IMR-90 (cell line): ENCODE measurements around the gene APP. TPM values are rescaled to one million over a fixed set of nuclear protein-coding genes. Genes with fewer than 3 reads are reported as not detected.

Experiments
- ATAC-seq: fragments of 200-7000 bp; cut with Tn5 transposase; 2 replicates; pipeline ENCODE4 v1.9.1; 2020; ENCODE audit warnings: low read depth, mild to moderate bottlenecking, moderate library complexity
- BruUV-seq: library from RNA; stranded (reverse); fragments of 400-500 nt; replicated peaks from 2 replicates; lab custom pipeline; 2021; lab: Mats Ljungman, UMichigan
- CTCF ChIA-PET: fragments of 300-600 bp; formaldehyde crosslinking; extraction: SDS; loops from one replicate; lab custom pipeline; 2021; ENCODE audit warnings: antibody characterized with exemption; lab: Yijun Ruan, JAX
- POLR2A ChIA-PET: fragments of 300-600 bp; sonication (Branson Sonifier 250); formaldehyde crosslinking; loops from one replicate; lab custom pipeline; 2022; ENCODE audit warnings: antibody characterized with exemption; ENCODE audit not compliant: unreplicated experiment; lab: Charles Lee
- DNase-seq: peaks from one replicate; pipeline ENCODE4 v3.0.0; 2013
- H2AFZ ChIP-seq: replicated peaks from 2 replicates; pipeline ENCODE3; 2013; ENCODE audit warnings: low read length, mild to moderate bottlenecking; ENCODE audit not compliant: poor library complexity
- H2AK5ac ChIP-seq: 2 replicates; pipeline ENCODE4 v1.6.1; 2013; ENCODE audit warnings: low read depth, low read length, inconsistent platforms
- H2AK9ac ChIP-seq: replicated peaks from 2 replicates; pipeline ENCODE3; 2013; ENCODE audit warnings: mild to moderate bottlenecking, low read depth, low read length, moderate library complexity; ENCODE audit not compliant: poor library complexity
- H2BK120ac ChIP-seq: 2 replicates; pipeline ENCODE4 v1.6.1; 2013; ENCODE audit warnings: low read depth, low read length, inconsistent platforms
- H2BK15ac ChIP-seq: 3 replicates; pipeline ENCODE4 v1.6.1; 2013; ENCODE audit warnings: low read depth, low read length, inconsistent platforms
- H2BK20ac ChIP-seq: 2 replicates; pipeline ENCODE4 v1.6.1; 2013; ENCODE audit warnings: low read depth, mild to moderate bottlenecking, inconsistent platforms, low read length, moderate library complexity
- H2BK5ac ChIP-seq: 2 replicates; pipeline ENCODE4 v1.6.1; 2013; ENCODE audit warnings: mild to moderate bottlenecking, low read depth, low read length, inconsistent platforms; ENCODE audit not compliant: poor library complexity, severe bottlenecking
- H3K14ac ChIP-seq: replicated peaks from 2 replicates; pipeline ENCODE4 v1.6.1; 2013; ENCODE audit warnings: low read depth, low read length, inconsistent platforms
- H3K18ac ChIP-seq: 2 replicates; pipeline ENCODE4 v1.6.1; 2013; ENCODE audit warnings: low read depth, low read length, control low read depth
- H3K23ac ChIP-seq: 2 replicates; pipeline ENCODE4 v1.6.1; 2013; ENCODE audit warnings: low read depth, low read length, inconsistent platforms
- H3K27ac ChIP-seq: 2 replicates; pipeline ENCODE4 v1.5.1; 2013; ENCODE audit warnings: mild to moderate bottlenecking, control low read depth, low read length; ENCODE audit not compliant: insufficient read depth
- H3K27me3 ChIP-seq: 2 replicates; pipeline ENCODE4 v1.6.1; 2013; ENCODE audit warnings: low read length; ENCODE audit not compliant: control insufficient read depth, insufficient read depth
- H3K36me3 ChIP-seq: 2 replicates; pipeline ENCODE4 v1.6.1; 2013; ENCODE audit warnings: low read length, mixed read lengths; ENCODE audit not compliant: control insufficient read depth, insufficient read depth
- H3K4ac ChIP-seq: 2 replicates; pipeline ENCODE4 v1.6.1; 2013; ENCODE audit warnings: low read depth, low read length, inconsistent platforms
- H3K4me1 ChIP-seq: 2 replicates; pipeline ENCODE4 v1.6.1; 2013; ENCODE audit warnings: low read length, mixed read lengths; ENCODE audit not compliant: control insufficient read depth, insufficient read depth
- H3K4me2 ChIP-seq: 2 replicates; pipeline ENCODE4 v1.6.1; 2013; ENCODE audit warnings: low read depth, mild to moderate bottlenecking, control low read depth, low read length, moderate library complexity
- H3K4me3 ChIP-seq: 2 replicates; pipeline ENCODE4 v1.5.1; 2013; ENCODE audit warnings: low read depth, mild to moderate bottlenecking, control low read depth, low read length, moderate library complexity; ENCODE audit not compliant: insufficient read depth
- H3K56ac ChIP-seq: 2 replicates; pipeline ENCODE4 v1.6.1; 2013; ENCODE audit warnings: low read length, inconsistent platforms; ENCODE audit not compliant: insufficient read depth; ENCODE audit errors: extremely low read depth
- H3K79me1 ChIP-seq, 2 experiments: 2 replicates each; pipeline ENCODE4 v1.6.1; 2013; ENCODE audit warnings: low read length in 2 of 2, inconsistent platforms in 1 of 2, low read depth in 1 of 2
- H3K9ac ChIP-seq: 2 replicates; pipeline ENCODE4 v1.6.1; 2013; ENCODE audit warnings: low read depth, low read length, control low read depth
- H3K9me1 ChIP-seq: 2 replicates; pipeline ENCODE4 v1.6.1; 2013; ENCODE audit warnings: low read length, inconsistent platforms; ENCODE audit not compliant: insufficient read depth
- H3K9me3 ChIP-seq: 2 replicates; pipeline ENCODE4 v1.6.1; 2013; ENCODE audit warnings: low read length; ENCODE audit not compliant: control insufficient read depth, insufficient read depth
- H4K20me1 ChIP-seq: 2 replicates; pipeline ENCODE4 v1.6.1; 2013; ENCODE audit warnings: low read length, inconsistent platforms; ENCODE audit not compliant: insufficient read depth
- H4K5ac ChIP-seq: 2 replicates; pipeline ENCODE4 v1.6.1; 2013; ENCODE audit warnings: mild to moderate bottlenecking, low read depth, low read length, control low read depth
- H4K8ac ChIP-seq, 2 experiments: 2 replicates each; pipeline ENCODE4 v1.6.1; 2013; ENCODE audit warnings: low read depth in 2 of 2, low read length in 2 of 2, control low read depth in 1 of 2, inconsistent platforms in 1 of 2
- H4K91ac ChIP-seq: 2 replicates; pipeline ENCODE4 v1.6.1; 2013; ENCODE audit warnings: low read depth, low read length, inconsistent platforms; ENCODE audit not compliant: insufficient read depth
- CHD1 ChIP-seq: IDR thresholded peaks from 2 replicates; pipeline ENCODE4 v1.6.1; 2012; ENCODE audit warnings: low read depth, low read length, improper control_type of control experiment
- FOS ChIP-seq: fragments of 150-350 bp; IDR thresholded peaks from 2 replicates; pipeline ENCODE4 v1.6.1; 2016; ENCODE audit warnings: low read depth, low read length
- MAFK ChIP-seq: IDR thresholded peaks from 2 replicates; pipeline ENCODE4 v1.6.1; 2012; ENCODE audit warnings: low read depth, low read length, improper control_type of control experiment
- WGBS, 2 experiments: methylation state at CpG; one replicate each; pipeline versions ENCODE4 v1.1.5 to v1.1.7; 2013; ENCODE audit warnings: missing lambda C conversion rate in 2 of 2; ENCODE audit not compliant: insufficient read length in 1 of 2; ENCODE audit errors: extremely low coverage in 2 of 2; 5-methylcytosine and 5-hydroxymethylcytosine counted together
- dilution Hi-C: fragments of 300-500 bp; cut with HindIII; formaldehyde crosslinking; loops from one replicate; pipeline ENCODE4 v1.14.3; 2018; ENCODE audit warnings: low sequenced_read_pairs; ENCODE audit not compliant: unreplicated experiment
- in situ Hi-C: fragments of 300-500 bp; cut with MboI; formaldehyde crosslinking; loops from 3 replicates; pipeline ENCODE4 v1.14.3; 2019; ENCODE audit warnings: low sequenced_read_pairs, inconsistent platforms, mixed read lengths
- intact Hi-C: fragments of 100-400 bp; cut with micrococcal nuclease; formaldehyde crosslinking; loops from 2 replicates; pipeline ENCODE4 v1.10.0; 2022
- polyA plus RNA-seq, 3 experiments: library from polyadenylated mRNA; depleted of rRNA; stranded (reverse); fragments of >200 nt; gene quantifications; 2 replicates each; pipeline ENCODE4 v1.2.3, GENCODE V29; 2012; ENCODE audit warnings: low replicate concordance in 1 of 3
- total RNA-seq: library from RNA; depleted of rRNA; stranded (reverse); fragments of >200 nt; gene quantifications from 2 replicates; pipeline ENCODE4 v1.2.3, GENCODE V29; 2012

APP gene
- total and polyA plus RNA-seq, 2 of the 4 experiments (the other 2 are of a cell fraction) = 191 to 530 TPM

DNA sequence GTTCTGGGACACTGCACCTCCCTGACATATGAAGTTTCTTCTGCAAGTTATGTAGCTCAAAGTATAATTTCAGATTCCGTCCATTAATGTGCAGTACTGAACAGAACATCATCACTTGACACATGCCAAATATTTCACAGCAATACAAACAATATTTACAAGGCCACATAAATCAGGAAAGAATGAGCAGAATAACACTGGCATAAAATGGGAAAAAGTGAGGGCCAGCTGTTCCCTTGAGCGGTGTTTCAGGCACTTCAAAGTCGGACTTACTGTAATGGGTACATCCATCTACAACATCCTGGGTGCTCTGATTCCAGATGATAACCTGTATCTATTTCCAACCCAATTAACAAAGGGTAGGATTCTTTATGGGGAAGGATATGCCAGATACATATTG, 217.4 kb downstream of the APP start:
- no peak for ATAC-seq
- Histone ChIP-seq H3K23ac (no peak overlapping the region), H3K9ac (no peak overlapping the region), H3K4ac (no peak overlapping the region), H3K14ac (no peak overlapping the region), H3K4me1 (no peaks in the 10 kb centered on the region), H2BK20ac (no peak overlapping the region), H3K56ac (no peak overlapping the region), H4K5ac (no peak overlapping the region), H4K91ac (no peak overlapping the region), H3K4me2 (no peak overlapping the region), H3K27ac (no peak overlapping the region), H2BK15ac (no peak overlapping the region), H3K27me3 (no peaks in the 10 kb centered on the region), H2AFZ (no peak overlapping the region), H3K79me1 (peaks cover 6 to 21% of the 10 kb centered on the region in 2 experiments; a peak in 3 of 4 replicates), H4K20me1 (no peaks in the 10 kb centered on the region), H3K36me3 (peaks cover 17% of the 10 kb centered on the region), H3K9me1 (no peaks in the 10 kb centered on the region; the same call in 1 of the 2 replicates), H2BK5ac (no peak overlapping the region), H2BK120ac (no peak overlapping the region), H3K9me3 (no peaks in the 10 kb centered on the region), H4K8ac (no peak overlapping the region), H2AK9ac (no peak overlapping the region), H2AK5ac (no peak overlapping the region), H3K4me3 (no peak overlapping the region), H3K18ac (no peak overlapping the region)
- CTCF ChIA-PET = interaction anchor here (0.5 kb wide), 1 partner anchor 75 kb away, joined by 4 read pairs; no protein-coding TSS in a partner anchor
- no CpG with 5 or more reads among the region's 3 CpGs for WGBS, 2 experiments
- in situ Hi-C loops (no loop called here), dilution Hi-C loops (no loop called here), intact Hi-C loops (no loop called here)
- POLR2A ChIA-PET = no interaction called here
- TF ChIP-seq MAFK = no peak
- no peak for TF ChIP-seq FOS
- TF ChIP-seq CHD1 = no peak
- no TSS peak for BruUV-seq
- no peak for DNase-seq
